CD14-positive monocyte (primary cell): ENCODE measurements around the gene INTS3. TPM values are rescaled to one million over a fixed set of nuclear protein-coding genes. Genes with fewer than 3 reads are reported as not detected.

Source experiments
- DNase-seq, 3 donors: peaks; one replicate each; pipeline ENCODE4 v3.0.0-alpha.2; 2011 to 2022
- H2AFZ ChIP-seq: 2 replicates; pipeline ENCODE4 v1.6.0; 2012; ENCODE audit warnings: mild to moderate bottlenecking, low read depth, low read length, inconsistent platforms; ENCODE audit not compliant: insufficient read depth, poor library complexity, severe bottlenecking
- H3K27ac ChIP-seq, 2 donors: 1 replicate in 1 of 2; 2 replicates in 1 of 2; pipeline ENCODE4 v1.5.1; 2012 to 2013; ENCODE audit warnings: low read length in 2 of 2, control low read depth in 1 of 2, inconsistent platforms in 1 of 2, low read depth in 1 of 2, mild to moderate bottlenecking in 1 of 2
- H3K27me3 ChIP-seq, 2 donors: one replicate each; pipeline versions ENCODE4 v1.6.0 to v1.6.1; 2011 to 2013; ENCODE audit warnings: low read length in 2 of 2; ENCODE audit not compliant: control insufficient read depth in 2 of 2, insufficient read depth in 2 of 2
- H3K36me3 ChIP-seq, 2 donors: replicated peaks in 1 of 2; 1 replicate in 1 of 2; 2 replicates in 1 of 2; pipeline versions ENCODE4 v1.5.1 to v1.6.1; 2012 to 2013; ENCODE audit warnings: low read length in 2 of 2, control low read depth in 1 of 2, inconsistent platforms in 1 of 2, mild to moderate bottlenecking in 1 of 2; ENCODE audit not compliant: insufficient read depth in 2 of 2, control insufficient read depth in 1 of 2
- H3K4me1 ChIP-seq, 2 donors: 1 replicate in 1 of 2; 2 replicates in 1 of 2; pipeline versions ENCODE4 v1.5.1 to v1.6.1; 2012 to 2013; ENCODE audit warnings: low read length in 2 of 2, control low read depth in 1 of 2, inconsistent platforms in 1 of 2, mild to moderate bottlenecking in 1 of 2, moderate library complexity in 1 of 2; ENCODE audit not compliant: insufficient read depth in 2 of 2, control insufficient read depth in 1 of 2
- H3K4me2 ChIP-seq: replicated peaks from 2 replicates; pipeline ENCODE3; 2012; ENCODE audit warnings: low read length, moderate library complexity, mild to moderate bottlenecking; ENCODE audit not compliant: poor library complexity, severe bottlenecking; ENCODE audit errors: extremely low read depth
- H3K4me3 ChIP-seq, 3 experiments: fragments of 200-600 bp in 1 of 3; sonication (generic) in 1 of 3; replicated peaks in 1 of 3; 1 replicate in 2 of 3; 2 replicates in 1 of 3; pipeline ENCODE4 v1.5.1; 2011 to 2013; ENCODE audit warnings: low read length in 3 of 3, mild to moderate bottlenecking in 3 of 3, control low read depth in 2 of 3, low read depth in 2 of 3, inconsistent platforms in 1 of 3, moderate library complexity in 1 of 3
- H3K79me2 ChIP-seq: 2 replicates; pipeline ENCODE4 v1.6.0; 2012; ENCODE audit warnings: mild to moderate bottlenecking, control low read depth, inconsistent platforms, low read length, moderate library complexity; ENCODE audit not compliant: insufficient read depth
- H3K9ac ChIP-seq: 2 replicates; pipeline ENCODE4 v1.6.0; 2017; ENCODE audit warnings: low read length, mild to moderate bottlenecking; ENCODE audit not compliant: insufficient read depth, poor library complexity, severe bottlenecking
- H3K9me3 ChIP-seq, 2 donors: replicated peaks in 1 of 2; 1 replicate in 1 of 2; 2 replicates in 1 of 2; pipeline versions ENCODE4 v1.5.1 to v1.6.1; 2012 to 2013; ENCODE audit warnings: low read length in 2 of 2, control low read depth in 1 of 2; ENCODE audit not compliant: control insufficient read depth in 1 of 2, insufficient read depth in 1 of 2
- H4K20me1 ChIP-seq: 2 replicates; pipeline ENCODE4 v1.6.0; 2012; ENCODE audit warnings: mild to moderate bottlenecking, low read length, control low read depth, moderate library complexity; ENCODE audit not compliant: insufficient read depth
- H3K27ac Mint-ChIP-seq, 7 donors: one replicate each; pipeline ENCODE4 v1.8.0; 2020; ENCODE audit warnings: mild to moderate bottlenecking in 7 of 7, mixed read lengths in 7 of 7, moderate library complexity in 6 of 7, inconsistent platforms in 2 of 7
- H3K27me3 Mint-ChIP-seq, 3 donors: one replicate each; pipeline ENCODE4 v1.8.0; 2021 to 2022; ENCODE audit warnings: low read depth in 3 of 3, mild to moderate bottlenecking in 3 of 3, mixed read lengths in 3 of 3, moderate library complexity in 3 of 3, inconsistent platforms in 1 of 3
- H3K36me3 Mint-ChIP-seq, 2 donors: one replicate each; pipeline ENCODE4 v1.8.0; 2020; ENCODE audit warnings: mixed read lengths in 2 of 2, inconsistent platforms in 1 of 2, mild to moderate bottlenecking in 1 of 2
- H3K4me1 Mint-ChIP-seq: one replicate; pipeline ENCODE4 v1.8.0; 2020; ENCODE audit warnings: mild to moderate bottlenecking, mixed read lengths
- H3K4me3 Mint-ChIP-seq, 2 donors: one replicate each; pipeline ENCODE4 v1.8.0; 2020; ENCODE audit warnings: mild to moderate bottlenecking in 2 of 2, mixed read lengths in 2 of 2, moderate library complexity in 1 of 2
- H3K9me3 Mint-ChIP-seq, 7 donors: one replicate each; pipeline ENCODE4 v1.8.0; 2020 to 2022; ENCODE audit warnings: mixed read lengths in 7 of 7, mild to moderate bottlenecking in 6 of 7, moderate library complexity in 6 of 7, inconsistent platforms in 2 of 7
- CTCF ChIP-seq: fragments of 200-600 bp; IDR thresholded peaks from one replicate; pipeline ENCODE4 v1.8.0; 2022; ENCODE audit warnings: antibody characterized with exemption, mild to moderate bottlenecking
- WGBS: methylation state at CpG from one replicate; pipeline ENCODE4 v1.1.5; 2013; ENCODE audit warnings: missing lambda C conversion rate; ENCODE audit not compliant: insufficient coverage; 5-methylcytosine and 5-hydroxymethylcytosine counted together
- intact Hi-C, 2 donors: fragments of 100-400 bp; cut with micrococcal nuclease; formaldehyde crosslinking; loops; one replicate each; pipeline versions ENCODE4 v1.15.0 to v1.15.1; 2023
- polyA plus RNA-seq, 3 donors: library from polyadenylated mRNA; depleted of rRNA in 1 of 3; unstranded in 2 of 3; stranded (reverse) in 1 of 3; fragments of 300-500 nt in 2 of 3; fragments of >200 nt in 1 of 3; fragmentation: Illumina TruSeq in 2 of 3; gene quantifications; 1 replicate in 2 of 3; 2 replicates in 1 of 3; pipeline ENCODE4 v1.2.3, GENCODE V29; 2012 to 2021

The INTS3 gene
- polyA plus RNA-seq, 3 donors, result 9.2 to 76.9 (median 15.9) TPM

- Mint-ChIP-seq H3K36me3 (peaks cover 67 to 86% of the 10 kb centered on the region in 2 donors), H3K4me1 (peaks cover 29% of the 10 kb centered on the region), H3K9me3 (no peaks in the 10 kb centered on the region), H3K4me3 (no peak overlapping the region), H3K27ac (peak overlapping the region; percentile 38 to 85 (median 83)), H3K27me3 (peaks cover 0 to 4% (median 0%) of the 10 kb centered on the region in 3 donors)
- H3K9me3 ChIP-seq, result no peaks in the 10 kb centered on the region
- peaks cover 67 to 86% of the 10 kb centered on the region in 2 donors for H3K36me3 ChIP-seq
- no peaks in the 10 kb centered on the region for H3K27me3 ChIP-seq
- 40% methylated on average over 1 of the region's 5 CpGs for WGBS
- no peak overlapping the region for H3K4me2 ChIP-seq
- H3K4me1 ChIP-seq, result peaks cover 11 to 19% of the 10 kb centered on the region in 2 donors
- H2AFZ ChIP-seq, result no peak overlapping the region
- H3K79me2 ChIP-seq, result no peaks in the 10 kb centered on the region
- peak overlapping the region in 1 of 2 donors; percentile 75 for H3K27ac ChIP-seq
- peak; percentile 31 to 60 (median 33) for DNase-seq
- H3K4me3 ChIP-seq, result no peak overlapping the region
- intact Hi-C loops, result loop anchor here in 1 of 2 donors (10.0 kb wide), 1 partner anchor 228 kb away; no protein-coding TSS in a partner anchor
- no peaks in the 10 kb centered on the region for H4K20me1 ChIP-seq
- TF ChIP-seq CTCF, result no peak
- peak overlapping the region; percentile 13 for H3K9ac ChIP-seq
Observed at GRCh38 chr1:153742411-153743142, 14.7 kb downstream of the INTS3 start.

GRCh38 chr1:153745417-153745816 is 17.6 kb downstream of the INTS3 start:
- H3K27ac Mint-ChIP-seq, result no peak overlapping the region
- no CpG with 5 or more reads among the region's 2 CpGs for whole genome bisulfite sequencing
- Histone ChIP-seq H2AFZ (no peak overlapping the region), H3K4me1 (peaks cover 11 to 19% of the 10 kb centered on the region in 2 donors), H3K27me3 (no peaks in the 10 kb centered on the region), H3K4me2 (no peak overlapping the region), H3K9me3 (no peaks in the 10 kb centered on the region), H3K4me3 (no peak overlapping the region), H3K9ac (no peak overlapping the region), H4K20me1 (no peaks in the 10 kb centered on the region), H3K36me3 (peaks cover 75 to 95% of the 10 kb centered on the region in 2 donors), H3K27ac (no peak overlapping the region), H3K79me2 (no peaks in the 10 kb centered on the region)
- no peak for DNase-seq
- H3K36me3 Mint-ChIP-seq, result peaks cover 79 to 97% of the 10 kb centered on the region in 2 donors
- H3K4me1 Mint-ChIP-seq, result peaks cover 35% of the 10 kb centered on the region
- H3K4me3 Mint-ChIP-seq, result no peak overlapping the region
- no peak for TF ChIP-seq CTCF
- intact Hi-C loops, result loop anchor here (5.0 to 10.0 kb wide), 2 partner anchors 68 to 231 kb away; partner anchors contain the start of gene NPR1 (in 2 of the 2)
- no peaks in the 10 kb centered on the region for H3K9me3 Mint-ChIP-seq
- peaks cover 0 to 4% (median 0%) of the 10 kb centered on the region in 3 donors for H3K27me3 Mint-ChIP-seq
